GM20000 (cell line): ENCODE measurements around the gene PLA2G10.
A peak's percentile ranks its signal among the peaks of the same experiment; 100 is the strongest.

Experiments used
- DNase-seq: peaks from one replicate; pipeline ENCODE4 v3.0.0; 2012; ENCODE audit warnings: low spot score
- TF ChIP-seq, protein P1 (sequence below): IDR thresholded peaks from 2 replicates; pipeline ENCODE4 v1.5.1; 2012; ENCODE audit warnings: mild to moderate bottlenecking, control low read depth; ENCODE audit errors: extremely low read depth, missing control alignments

Gene PLA2G10

DNA sequence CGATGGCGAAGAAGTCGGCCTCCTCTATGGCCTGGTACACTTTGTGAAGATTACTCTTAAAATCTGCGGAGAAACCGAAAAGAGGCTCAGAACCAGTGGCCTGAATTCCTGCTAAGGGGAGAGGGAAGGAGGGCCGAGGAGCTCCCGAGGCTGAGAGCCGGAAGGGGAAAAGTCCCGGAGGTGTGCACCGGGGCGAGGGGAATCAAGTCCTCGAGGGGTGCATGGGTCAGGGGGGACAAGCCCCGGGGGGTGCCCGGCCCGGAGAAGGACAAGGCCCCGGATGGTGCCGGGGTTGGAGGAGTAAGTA is 64.5 kb downstream of the PLA2G10 start:
- TF ChIP-seq, protein P1, sequence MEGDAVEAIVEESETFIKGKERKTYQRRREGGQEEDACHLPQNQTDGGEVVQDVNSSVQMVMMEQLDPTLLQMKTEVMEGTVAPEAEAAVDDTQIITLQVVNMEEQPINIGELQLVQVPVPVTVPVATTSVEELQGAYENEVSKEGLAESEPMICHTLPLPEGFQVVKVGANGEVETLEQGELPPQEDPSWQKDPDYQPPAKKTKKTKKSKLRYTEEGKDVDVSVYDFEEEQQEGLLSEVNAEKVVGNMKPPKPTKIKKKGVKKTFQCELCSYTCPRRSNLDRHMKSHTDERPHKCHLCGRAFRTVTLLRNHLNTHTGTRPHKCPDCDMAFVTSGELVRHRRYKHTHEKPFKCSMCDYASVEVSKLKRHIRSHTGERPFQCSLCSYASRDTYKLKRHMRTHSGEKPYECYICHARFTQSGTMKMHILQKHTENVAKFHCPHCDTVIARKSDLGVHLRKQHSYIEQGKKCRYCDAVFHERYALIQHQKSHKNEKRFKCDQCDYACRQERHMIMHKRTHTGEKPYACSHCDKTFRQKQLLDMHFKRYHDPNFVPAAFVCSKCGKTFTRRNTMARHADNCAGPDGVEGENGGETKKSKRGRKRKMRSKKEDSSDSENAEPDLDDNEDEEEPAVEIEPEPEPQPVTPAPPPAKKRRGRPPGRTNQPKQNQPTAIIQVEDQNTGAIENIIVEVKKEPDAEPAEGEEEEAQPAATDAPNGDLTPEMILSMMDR: no peak
- peak; percentile 23 for DNase-seq

- TF ChIP-seq, protein P1: no peak
- no peak for DNase-seq
These were observed 65.1 kb downstream of the PLA2G10 start for GRCh38 chr16:14628806-14629611.

DNA sequence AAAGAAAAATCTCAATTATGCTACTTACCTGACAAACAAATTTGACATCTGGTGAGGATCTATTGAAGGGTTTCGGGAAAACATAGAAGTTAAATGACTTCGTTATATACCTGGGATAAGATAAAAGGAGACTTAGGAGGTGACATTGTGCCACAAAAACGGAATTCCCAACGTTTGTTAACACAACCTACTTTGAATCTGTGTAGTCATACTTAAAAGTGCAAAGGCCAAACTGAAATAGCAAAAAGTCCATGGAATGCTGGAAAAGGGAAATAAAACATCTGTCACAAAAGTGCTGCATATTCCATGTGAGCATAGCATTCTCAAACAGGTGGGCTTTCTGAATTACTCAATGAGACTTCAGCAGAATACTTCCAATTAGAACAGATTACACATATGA is 67.0 kb downstream of the PLA2G10 start:
- TF ChIP-seq, protein P1: no peak
- no peak for DNase-seq
